ENCODE measurements around the gene PPP2R5E. TPM values are rescaled to one million over a fixed set of nuclear protein-coding genes. Genes with fewer than 3 reads are reported as not detected.
"Not testable (repeated sequence)": the region's sequence is repeated elsewhere in the genome, so short reads cannot be mapped to it uniquely, and the experiment has no call there.

The PPP2R5E gene
- total and polyA plus RNA-seq, 7 experiments from 2014 or later: 29.2 to 47.8 (median 37.5) TPM

GRCh38 chr14:63378444-63378843 lies 164.7 kb downstream of the PPP2R5E start:
- H3K27me3 ChIP-seq (ENCODE audit: control insufficient read depth in 2 of 2, insufficient read depth in 2 of 2, low read length in 2 of 2): no peaks in the 10 kb centered on the region
- no peak for ATAC-seq
- Mint-ChIP-seq H3K27me3 (no peaks in the 10 kb centered on the region), H3K9me3 (no peaks in the 10 kb centered on the region), H3K4me3 (no peak overlapping the region), H3K4me1 (no peaks in the 10 kb centered on the region), H3K36me3 (peaks cover 25 to 62% (median 56%) of the 10 kb centered on the region in 5 donors), H3K27ac (no peak overlapping the region)
- no peak overlapping the region for H3K4me3 ChIP-seq (ENCODE audit: low read length)
- H3K36me3 ChIP-seq (ENCODE audit: control insufficient read depth in 2 of 3, insufficient read depth in 3 of 3, low read length in 3 of 3): peaks cover 6 to 32% (median 7%) of the 10 kb centered on the region in 3 experiments
- DNase-seq: no peak
- peaks cover 0 to 5% of the 10 kb centered on the region in 2 donors for H3K4me1 ChIP-seq (ENCODE audit: control insufficient read depth in 2 of 2, insufficient read depth in 2 of 2, low read length in 2 of 2)
- intact Hi-C loops (cut with micrococcal nuclease): no loop called here
- H3K27ac ChIP-seq (ENCODE audit: low read depth, low read length): no peak overlapping the region
- POLR2A ChIA-PET: no interaction called here
- no peaks in the 10 kb centered on the region for H3K9me3 ChIP-seq (ENCODE audit: control insufficient read depth in 2 of 3, low read length in 3 of 3)
- CTCF ChIA-PET: no interaction called here

GRCh38 chr14:63375769-63376168 lies 167.4 kb downstream of the PPP2R5E start:
- no peak overlapping the region for H3K4me3 Mint-ChIP-seq
- ATAC-seq (no peak), DNase-seq (no peak)
- CTCF ChIA-PET: no interaction called here
- no peak overlapping the region for H3K27ac Mint-ChIP-seq
- H3K36me3 ChIP-seq (ENCODE audit: control insufficient read depth in 2 of 3, insufficient read depth in 3 of 3, low read length in 3 of 3): peaks cover 0 to 13% (median 3%) of the 10 kb centered on the region in 3 experiments
- peaks cover 0 to 18% (median 6%) of the 10 kb centered on the region in 11 donors for H3K9me3 Mint-ChIP-seq
- no peak overlapping the region for H3K4me3 ChIP-seq (ENCODE audit: low read length)
- H3K27ac ChIP-seq (ENCODE audit: low read depth, low read length): no peak overlapping the region
- H3K27me3 Mint-ChIP-seq: no peaks in the 10 kb centered on the region
- no peaks in the 10 kb centered on the region for H3K27me3 ChIP-seq (ENCODE audit: control insufficient read depth in 2 of 2, insufficient read depth in 2 of 2, low read length in 2 of 2)
- no peaks in the 10 kb centered on the region for H3K9me3 ChIP-seq (ENCODE audit: control insufficient read depth in 2 of 3, low read length in 3 of 3)
- POLR2A ChIA-PET: no interaction called here
- no peaks in the 10 kb centered on the region for H3K4me1 ChIP-seq (ENCODE audit: control insufficient read depth in 2 of 2, insufficient read depth in 2 of 2, low read length in 2 of 2)
- intact Hi-C loops (cut with micrococcal nuclease): no loop called here
- H3K36me3 Mint-ChIP-seq: peaks cover 19 to 66% (median 58%) of the 10 kb centered on the region in 5 donors
- no peaks in the 10 kb centered on the region for H3K4me1 Mint-ChIP-seq

- DNase-seq; intact Hi-C loops (cut with micrococcal nuclease); POLR2A ChIA-PET; H3K4me3 ChIP-seq (ENCODE audit: low read length); H3K36me3 ChIP-seq (ENCODE audit: control insufficient read depth in 2 of 3, insufficient read depth in 3 of 3, low read length in 3 of 3); H3K4me1 Mint-ChIP-seq; H3K27ac ChIP-seq (ENCODE audit: low read depth, low read length); H3K4me3 Mint-ChIP-seq; H3K27me3 Mint-ChIP-seq; H3K4me1 ChIP-seq (ENCODE audit: control insufficient read depth in 2 of 2, insufficient read depth in 2 of 2, low read length in 2 of 2); ATAC-seq; H3K9me3 ChIP-seq (ENCODE audit: control insufficient read depth in 2 of 3, low read length in 3 of 3); CTCF ChIA-PET; H3K27me3 ChIP-seq (ENCODE audit: control insufficient read depth in 2 of 2, insufficient read depth in 2 of 2, low read length in 2 of 2): not testable (repeated sequence)
- H3K27ac Mint-ChIP-seq: peak overlapping the region in 3 of 9 donors; percentile 34 to 56 (median 43)
- peaks cover 0 to 55% (median 18%) of the 10 kb centered on the region in 11 donors for H3K9me3 Mint-ChIP-seq
- H3K36me3 Mint-ChIP-seq: peaks cover 11 to 82% (median 59%) of the 10 kb centered on the region in 5 donors
Measured at GRCh38 chr14:63371613-63372012, 171.6 kb downstream of the PPP2R5E start.

- peaks cover 0 to 4% (median 0%) of the 10 kb centered on the region in 3 experiments for H3K36me3 ChIP-seq (ENCODE audit: control insufficient read depth in 2 of 3, insufficient read depth in 3 of 3, low read length in 3 of 3)
- no peaks in the 10 kb centered on the region for H3K9me3 ChIP-seq (ENCODE audit: control insufficient read depth in 2 of 3, low read length in 3 of 3)
- H3K27ac ChIP-seq (ENCODE audit: low read depth, low read length): no peak overlapping the region
- H3K9me3 Mint-ChIP-seq: peaks cover 0 to 61% (median 18%) of the 10 kb centered on the region in 11 donors
- ATAC-seq: no peak
- H3K27me3 ChIP-seq (ENCODE audit: control insufficient read depth in 2 of 2, insufficient read depth in 2 of 2, low read length in 2 of 2): no peaks in the 10 kb centered on the region
- intact Hi-C loops (cut with micrococcal nuclease): no loop called here
- H3K36me3 Mint-ChIP-seq: peaks cover 10 to 77% (median 54%) of the 10 kb centered on the region in 5 donors
- ChIA-PET CTCF (no interaction called here), POLR2A (no interaction called here)
- no peaks in the 10 kb centered on the region for H3K4me1 ChIP-seq (ENCODE audit: control insufficient read depth in 2 of 2, insufficient read depth in 2 of 2, low read length in 2 of 2)
- H3K27me3 Mint-ChIP-seq: peaks cover 0 to 3% (median 0%) of the 10 kb centered on the region in 5 donors
- H3K4me1 Mint-ChIP-seq: peaks cover 0 to 2% (median 0%) of the 10 kb centered on the region in 7 donors
- no peak overlapping the region for H3K4me3 ChIP-seq (ENCODE audit: low read length)
- no peak for DNase-seq
- no peak overlapping the region for H3K27ac Mint-ChIP-seq
- no peak overlapping the region for H3K4me3 Mint-ChIP-seq
Measured at GRCh38 chr14:63371033-63371432, 172.1 kb downstream of the PPP2R5E start.

- ATAC-seq: no peak
Measured at GRCh38 chr14:63367742-63368364, 175.3 kb downstream of the PPP2R5E start.

GRCh38 chr14:63362389-63362819 lies 180.8 kb downstream of the PPP2R5E start:
- Mint-ChIP-seq H3K4me3 (no peak overlapping the region), H3K9me3 (peaks cover 0 to 32% (median 12%) of the 10 kb centered on the region in 11 donors), H3K27me3 (peaks cover 0 to 18% (median 10%) of the 10 kb centered on the region in 5 donors), H3K4me1 (peaks cover 0 to 2% (median 0%) of the 10 kb centered on the region in 7 donors), H3K27ac (no peak overlapping the region), H3K36me3 (peaks cover 0 to 19% (median 11%) of the 10 kb centered on the region in 5 donors)
- H3K4me1 ChIP-seq (ENCODE audit: control insufficient read depth in 2 of 2, insufficient read depth in 2 of 2, low read length in 2 of 2): no peaks in the 10 kb centered on the region
- no peaks in the 10 kb centered on the region for H3K36me3 ChIP-seq (ENCODE audit: control insufficient read depth in 2 of 3, insufficient read depth in 3 of 3, low read length in 3 of 3)
- H3K27ac ChIP-seq (ENCODE audit: low read depth, low read length): no peak overlapping the region
- DNase-seq (no peak), ATAC-seq (no peak)
- no peaks in the 10 kb centered on the region for H3K9me3 ChIP-seq (ENCODE audit: control insufficient read depth in 2 of 3, low read length in 3 of 3)
- ChIA-PET POLR2A (no interaction called here), CTCF (no interaction called here)
- H3K27me3 ChIP-seq (ENCODE audit: control insufficient read depth in 2 of 2, insufficient read depth in 2 of 2, low read length in 2 of 2): no peaks in the 10 kb centered on the region
- no peak overlapping the region for H3K4me3 ChIP-seq (ENCODE audit: low read length)
- intact Hi-C loops (cut with micrococcal nuclease): no loop called here

More at GRCh38 chr14:63367742-63368364, 175.3 kb downstream of the PPP2R5E start:
- no peak overlapping the region for H3K4me3 Mint-ChIP-seq
- peaks cover 0 to 2% (median 0%) of the 10 kb centered on the region in 7 donors for H3K4me1 Mint-ChIP-seq
- H3K9me3 ChIP-seq (ENCODE audit: control insufficient read depth in 2 of 3, low read length in 3 of 3): no peaks in the 10 kb centered on the region
- H3K4me1 ChIP-seq (ENCODE audit: control insufficient read depth in 2 of 2, insufficient read depth in 2 of 2, low read length in 2 of 2): no peaks in the 10 kb centered on the region
- no peak overlapping the region for H3K27ac ChIP-seq (ENCODE audit: low read depth, low read length)
- no peak overlapping the region for H3K27ac Mint-ChIP-seq
- peaks cover 0 to 14% (median 0%) of the 10 kb centered on the region in 5 donors for H3K27me3 Mint-ChIP-seq
- no peak for DNase-seq
- intact Hi-C loops (cut with micrococcal nuclease): no loop called here
- CTCF ChIA-PET: no interaction called here
- H3K9me3 Mint-ChIP-seq: peaks cover 2 to 79% (median 27%) of the 10 kb centered on the region in 11 donors
- peaks cover 0 to 63% (median 38%) of the 10 kb centered on the region in 5 donors for H3K36me3 Mint-ChIP-seq
- H3K27me3 ChIP-seq (ENCODE audit: control insufficient read depth in 2 of 2, insufficient read depth in 2 of 2, low read length in 2 of 2): no peaks in the 10 kb centered on the region
- H3K36me3 ChIP-seq (ENCODE audit: control insufficient read depth in 2 of 3, insufficient read depth in 3 of 3, low read length in 3 of 3): no peaks in the 10 kb centered on the region
- POLR2A ChIA-PET: no interaction called here
- H3K4me3 ChIP-seq (ENCODE audit: low read length): no peak overlapping the region

- Histone ChIP-seq H3K36me3 (ENCODE audit: control insufficient read depth in 2 of 3, insufficient read depth in 3 of 3, low read length in 3 of 3) (no peaks in the 10 kb centered on the region), H3K27me3 (ENCODE audit: control insufficient read depth in 2 of 2, insufficient read depth in 2 of 2, low read length in 2 of 2) (no peaks in the 10 kb centered on the region), H3K4me3 (ENCODE audit: low read length) (no peak overlapping the region), H3K9me3 (ENCODE audit: control insufficient read depth in 2 of 3, low read length in 3 of 3) (no peaks in the 10 kb centered on the region), H3K4me1 (ENCODE audit: control insufficient read depth in 2 of 2, insufficient read depth in 2 of 2, low read length in 2 of 2) (no peaks in the 10 kb centered on the region), H3K27ac (ENCODE audit: low read depth, low read length) (no peak overlapping the region)
- ChIA-PET POLR2A (no interaction called here), CTCF (no interaction called here)
- no peak for ATAC-seq
- DNase-seq: no peak
- Mint-ChIP-seq H3K27me3 (peaks cover under 1 to 18% (median 11%) of the 10 kb centered on the region in 5 donors), H3K4me1 (peaks cover 0 to 2% (median 0%) of the 10 kb centered on the region in 7 donors), H3K4me3 (no peak overlapping the region), H3K36me3 (peaks cover 0 to 16% (median 9%) of the 10 kb centered on the region in 5 donors), H3K27ac (no peak overlapping the region), H3K9me3 (peaks cover 0 to 26% (median 12%) of the 10 kb centered on the region in 11 donors)
- intact Hi-C loops (cut with micrococcal nuclease): no loop called here
Measured at GRCh38 chr14:63361790-63362189, 181.4 kb downstream of the PPP2R5E start.
